Type B pancreatic cell (in vitro differentiated cells): ENCODE data around the gene SESN3. TPM values are rescaled to one million over a fixed set of nuclear protein-coding genes. Genes with fewer than 3 reads are reported as not detected.
"Not testable (repeated sequence)": the region's sequence is repeated elsewhere in the genome, so short reads cannot be mapped to it uniquely, and the experiment has no call there.

ENCODE experiments used
- DNase-seq: peaks from one replicate; pipeline ENCODE4 v3.0.0; 2021; ENCODE audit warnings: mixed read lengths; ENCODE audit not compliant: unreplicated experiment; ENCODE audit errors: extremely low spot score
- H3K27ac Mint-ChIP-seq: 2 replicates; pipeline ENCODE4 v1.8.0; 2021; ENCODE audit warnings: mild to moderate bottlenecking, mixed read lengths
- H3K27me3 Mint-ChIP-seq: 2 replicates; pipeline ENCODE4 v1.8.0; 2021; ENCODE audit warnings: mixed read lengths
- H3K36me3 Mint-ChIP-seq: 2 replicates; pipeline ENCODE4 v1.8.0; 2021; ENCODE audit warnings: mixed read lengths
- H3K4me1 Mint-ChIP-seq: one replicate; pipeline ENCODE4 v1.8.0; 2021; ENCODE audit warnings: mixed read lengths; ENCODE audit not compliant: unreplicated experiment
- H3K4me3 Mint-ChIP-seq: 2 replicates; pipeline ENCODE4 v1.8.0; 2021; ENCODE audit warnings: mild to moderate bottlenecking, mixed read lengths
- H3K9me3 Mint-ChIP-seq: 2 replicates; pipeline ENCODE4 v1.8.0; 2021; ENCODE audit warnings: mixed read lengths
- total RNA-seq: library from RNA; stranded (reverse); gene quantifications from 2 replicates; pipeline ENCODE4 v1.2.1, GENCODE V29; 2021; ENCODE audit warnings: low replicate concordance
- TF ChIP-seq, protein P1 (sequence below): fragments of 200-600 bp; sonication (generic); conservative IDR thresholded peaks from 2 replicates; pipeline ENCODE4 v1.5.0; 2021; ENCODE audit warnings: antibody characterized with exemption, mild to moderate bottlenecking

SESN3 gene
- total RNA-seq, 1 donor from 2014 or later, result 107 TPM

DNA sequence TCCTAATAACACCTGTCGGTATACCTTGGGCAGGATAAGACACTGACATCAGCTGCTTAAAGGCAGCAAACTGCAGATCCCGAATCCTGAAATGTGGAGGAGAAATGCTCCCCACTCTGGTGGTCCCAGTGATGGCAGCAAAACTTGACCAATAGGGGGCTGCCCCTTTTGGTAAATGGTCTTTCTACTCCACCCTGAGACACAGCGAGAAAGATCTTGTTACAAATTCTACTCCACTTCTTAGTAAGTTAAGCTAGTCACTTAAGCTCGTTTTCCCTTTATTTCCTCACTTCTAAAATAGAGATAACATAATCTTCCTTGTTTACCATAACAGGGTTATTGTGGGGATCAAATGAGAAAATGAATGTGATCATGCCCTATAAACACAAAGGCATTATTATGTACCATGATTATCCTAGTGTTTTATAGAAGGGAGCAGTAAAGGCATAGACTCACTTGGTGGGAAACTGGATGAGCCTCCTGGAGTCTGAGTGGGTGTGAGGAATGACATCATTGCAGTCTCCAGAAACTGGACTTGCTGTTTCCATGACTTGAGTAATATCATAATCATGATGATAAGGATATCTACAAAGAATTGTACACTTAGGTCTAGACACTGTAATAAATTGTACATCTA is 90.5 kb downstream of the SESN3 start:
- DNase-seq, result no peak
- no peak overlapping the region for H3K4me3 Mint-ChIP-seq

DNA sequence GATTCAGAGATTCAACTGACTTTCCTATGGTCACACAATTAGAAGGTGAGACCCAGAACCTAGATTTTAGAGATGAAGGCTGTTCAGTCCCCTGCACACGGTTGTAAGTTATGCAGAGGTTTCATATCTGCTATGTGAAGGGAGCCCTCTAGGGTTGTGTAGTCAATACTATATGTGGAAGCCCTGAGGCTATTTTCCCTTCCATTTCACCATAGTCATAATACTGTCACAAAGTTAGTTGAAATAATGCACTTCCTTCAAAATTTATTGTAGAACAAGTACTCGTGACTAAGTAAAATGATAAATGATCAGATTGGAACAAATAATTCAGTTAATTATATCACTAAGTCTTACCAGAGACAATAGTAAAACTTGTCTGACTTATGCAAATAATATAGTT is 92.6 kb downstream of the SESN3 start:
- peaks cover 3% of the 10 kb centered on the region for H3K27me3 Mint-ChIP-seq
- TF ChIP-seq, protein P1, sequence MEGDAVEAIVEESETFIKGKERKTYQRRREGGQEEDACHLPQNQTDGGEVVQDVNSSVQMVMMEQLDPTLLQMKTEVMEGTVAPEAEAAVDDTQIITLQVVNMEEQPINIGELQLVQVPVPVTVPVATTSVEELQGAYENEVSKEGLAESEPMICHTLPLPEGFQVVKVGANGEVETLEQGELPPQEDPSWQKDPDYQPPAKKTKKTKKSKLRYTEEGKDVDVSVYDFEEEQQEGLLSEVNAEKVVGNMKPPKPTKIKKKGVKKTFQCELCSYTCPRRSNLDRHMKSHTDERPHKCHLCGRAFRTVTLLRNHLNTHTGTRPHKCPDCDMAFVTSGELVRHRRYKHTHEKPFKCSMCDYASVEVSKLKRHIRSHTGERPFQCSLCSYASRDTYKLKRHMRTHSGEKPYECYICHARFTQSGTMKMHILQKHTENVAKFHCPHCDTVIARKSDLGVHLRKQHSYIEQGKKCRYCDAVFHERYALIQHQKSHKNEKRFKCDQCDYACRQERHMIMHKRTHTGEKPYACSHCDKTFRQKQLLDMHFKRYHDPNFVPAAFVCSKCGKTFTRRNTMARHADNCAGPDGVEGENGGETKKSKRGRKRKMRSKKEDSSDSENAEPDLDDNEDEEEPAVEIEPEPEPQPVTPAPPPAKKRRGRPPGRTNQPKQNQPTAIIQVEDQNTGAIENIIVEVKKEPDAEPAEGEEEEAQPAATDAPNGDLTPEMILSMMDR, result peak; percentile 34
- no peak overlapping the region for H3K27ac Mint-ChIP-seq
- H3K4me3 Mint-ChIP-seq, result no peak overlapping the region
- no peaks in the 10 kb centered on the region for H3K36me3 Mint-ChIP-seq
- H3K9me3 Mint-ChIP-seq, result no peaks in the 10 kb centered on the region
- H3K4me1 Mint-ChIP-seq, result peaks cover 15% of the 10 kb centered on the region
- DNase-seq, result no peak

More for the DNA sequence above, 90.5 kb downstream of the SESN3 start:
- H3K4me1 Mint-ChIP-seq, result peaks cover 7% of the 10 kb centered on the region
- no peaks in the 10 kb centered on the region for H3K9me3 Mint-ChIP-seq
- TF ChIP-seq, protein P1, result no peak
- no peaks in the 10 kb centered on the region for H3K36me3 Mint-ChIP-seq
- no peak overlapping the region for H3K27ac Mint-ChIP-seq
- peaks cover 6% of the 10 kb centered on the region for H3K27me3 Mint-ChIP-seq

DNA sequence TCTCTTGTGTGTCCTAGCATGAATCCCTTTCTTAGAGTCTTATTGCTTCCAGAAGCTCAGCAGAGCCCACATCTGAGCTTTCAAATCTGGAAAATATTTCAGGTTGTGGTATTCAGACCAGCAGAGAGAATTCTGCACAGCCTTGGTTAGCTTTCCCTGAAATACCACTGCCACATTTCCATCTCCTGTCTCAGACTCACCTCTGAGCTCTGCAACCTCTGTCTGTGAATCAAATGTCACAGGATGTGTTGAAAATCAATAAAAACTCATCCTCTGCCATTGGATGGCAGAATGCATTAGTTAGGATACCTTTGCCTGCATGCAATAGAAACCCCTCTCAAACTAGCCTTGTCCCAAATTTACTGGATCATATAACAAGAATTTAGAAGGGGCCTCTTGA is 93.7 kb downstream of the SESN3 start:
- Mint-ChIP-seq H3K4me3 (no peak overlapping the region), H3K27ac (no peak overlapping the region), H3K27me3 (peaks cover 3% of the 10 kb centered on the region), H3K4me1 (peaks cover 15% of the 10 kb centered on the region), H3K9me3 (no peaks in the 10 kb centered on the region), H3K36me3 (no peaks in the 10 kb centered on the region)
- DNase-seq, result no peak
- TF ChIP-seq, protein P1, result no peak

DNA sequence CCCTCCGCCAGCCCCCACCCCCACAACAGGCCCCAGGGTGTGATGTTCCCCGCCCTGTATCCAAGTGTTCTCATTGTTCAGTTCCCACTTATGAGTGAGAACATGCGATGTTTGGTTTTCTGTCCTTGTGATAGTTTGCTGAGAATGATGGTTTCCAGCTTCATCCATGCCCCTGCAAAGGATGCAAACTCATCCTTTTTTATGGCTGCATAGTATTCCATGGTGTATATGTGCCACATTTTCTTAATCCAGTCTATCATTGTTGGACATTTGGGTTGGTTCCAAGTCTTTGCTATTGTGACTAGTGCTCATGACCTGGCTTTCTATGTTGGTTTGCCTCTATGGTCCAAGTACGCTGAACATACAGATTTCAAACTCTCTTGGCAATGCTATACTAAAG is 94.3 kb downstream of the SESN3 start:
- not testable (repeated sequence) for H3K9me3 Mint-ChIP-seq, H3K27me3 Mint-ChIP-seq, H3K27ac Mint-ChIP-seq, H3K4me3 Mint-ChIP-seq, H3K36me3 Mint-ChIP-seq, DNase-seq
- H3K4me1 Mint-ChIP-seq, result peaks cover 15% of the 10 kb centered on the region

DNA sequence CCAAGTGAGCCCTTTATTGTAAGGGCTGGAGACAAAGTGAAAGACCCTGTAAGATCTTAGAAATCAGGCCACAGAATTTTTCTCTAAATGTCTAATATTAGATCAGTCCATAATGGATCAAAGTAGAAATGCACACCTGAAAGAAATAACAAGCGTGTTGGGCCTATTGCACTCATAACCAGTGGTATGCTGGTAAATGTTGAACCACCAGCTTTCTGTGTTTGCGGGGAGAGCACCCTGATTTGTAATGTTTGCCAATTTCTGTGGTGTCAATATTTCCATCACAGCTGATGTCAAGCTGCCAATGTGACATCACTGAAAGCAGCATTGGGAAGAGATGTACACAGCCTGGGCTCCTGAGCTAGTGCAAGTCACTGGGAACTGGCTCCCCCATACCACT is 95.1 kb downstream of the SESN3 start:
- no peak overlapping the region for H3K4me3 Mint-ChIP-seq
- TF ChIP-seq, protein P1, result no peak
- H3K27ac Mint-ChIP-seq, result no peak overlapping the region
- no peaks in the 10 kb centered on the region for H3K27me3 Mint-ChIP-seq
- no peaks in the 10 kb centered on the region for H3K9me3 Mint-ChIP-seq
- H3K36me3 Mint-ChIP-seq, result no peaks in the 10 kb centered on the region
- peaks cover 15% of the 10 kb centered on the region for H3K4me1 Mint-ChIP-seq
- no peak for DNase-seq

DNA sequence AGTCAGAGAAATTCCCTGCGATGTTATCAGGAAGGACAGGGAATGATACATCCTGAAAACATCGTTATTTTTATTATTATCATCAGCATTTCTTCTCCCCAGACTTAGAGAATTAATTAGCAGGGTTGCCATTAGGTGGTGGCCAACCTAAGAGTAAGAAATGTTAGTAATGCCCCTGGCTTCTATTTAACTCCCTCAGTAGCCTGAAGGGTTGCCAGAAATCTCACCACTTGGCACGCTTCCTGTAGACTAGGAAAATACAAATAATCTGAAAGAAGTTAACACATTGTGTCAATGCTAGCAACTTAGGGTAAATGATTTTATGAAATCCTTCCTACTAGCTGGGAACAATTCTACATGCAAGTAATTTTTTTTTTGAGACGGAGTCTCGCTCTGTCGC is 95.8 kb downstream of the SESN3 start:
- DNase-seq, result no peak
- Mint-ChIP-seq H3K27me3 (no peaks in the 10 kb centered on the region), H3K4me1 (peaks cover 10% of the 10 kb centered on the region), H3K36me3 (no peaks in the 10 kb centered on the region), H3K4me3 (no peak overlapping the region), H3K9me3 (no peaks in the 10 kb centered on the region), H3K27ac (peak overlapping the region; percentile 64)
- TF ChIP-seq, protein P1, result no peak
